SK-N-MC (cell line): ENCODE data around the gene CYB5D1.

ENCODE experiments used
- DNase-seq: peaks from one replicate; pipeline ENCODE4 v3.0.0-alpha.2; 2011; ENCODE audit warnings: low read depth, low spot score
- H3K27ac ChIP-seq: fragments of 200-600 bp; sonication (generic); 2 replicates; pipeline ENCODE4 v1.5.1; 2016; ENCODE audit warnings: mixed run types
- H3K36me3 ChIP-seq: fragments of 200-600 bp; sonication (generic); 2 replicates; pipeline ENCODE4 v1.6.1; 2017; ENCODE audit warnings: antibody characterized with exemption, low read length, mixed read lengths; ENCODE audit not compliant: insufficient read depth
- H3K4me3 ChIP-seq: fragments of 200-600 bp; sonication (generic); 2 replicates; pipeline ENCODE4 v1.5.1; 2016
- H3K9ac ChIP-seq: fragments of 200-600 bp; sonication (generic); 2 replicates; pipeline ENCODE4 v1.8.0; 2017; ENCODE audit warnings: mixed run types, mixed read lengths; ENCODE audit not compliant: insufficient read length
- H3K9me3 ChIP-seq: fragments of 200-600 bp; sonication (generic); 2 replicates; pipeline ENCODE4 v1.6.1; 2017; ENCODE audit warnings: low read depth, mild to moderate bottlenecking, antibody characterized with exemption, low read length, moderate library complexity, mixed read lengths
- EZH2 ChIP-seq: fragments of 200-600 bp; sonication (generic); IDR thresholded peaks from one replicate; pipeline ENCODE4 v1.6.1; 2017; ENCODE audit warnings: antibody characterized with exemption
- FOXP2 ChIP-seq: optimal IDR thresholded peaks from 2 replicates; pipeline ENCODE3; 2011; ENCODE audit warnings: mild to moderate bottlenecking, moderate library complexity; ENCODE audit not compliant: insufficient read depth; ENCODE audit errors: extremely low read length, control extremely low read depth
- POLR2AphosphoS5 ChIP-seq: IDR thresholded peaks from 2 replicates; pipeline ENCODE4 v1.6.1; 2012; ENCODE audit warnings: mild to moderate bottlenecking, low read depth, low read length, borderline replicate concordance

Gene CYB5D1

DNA sequence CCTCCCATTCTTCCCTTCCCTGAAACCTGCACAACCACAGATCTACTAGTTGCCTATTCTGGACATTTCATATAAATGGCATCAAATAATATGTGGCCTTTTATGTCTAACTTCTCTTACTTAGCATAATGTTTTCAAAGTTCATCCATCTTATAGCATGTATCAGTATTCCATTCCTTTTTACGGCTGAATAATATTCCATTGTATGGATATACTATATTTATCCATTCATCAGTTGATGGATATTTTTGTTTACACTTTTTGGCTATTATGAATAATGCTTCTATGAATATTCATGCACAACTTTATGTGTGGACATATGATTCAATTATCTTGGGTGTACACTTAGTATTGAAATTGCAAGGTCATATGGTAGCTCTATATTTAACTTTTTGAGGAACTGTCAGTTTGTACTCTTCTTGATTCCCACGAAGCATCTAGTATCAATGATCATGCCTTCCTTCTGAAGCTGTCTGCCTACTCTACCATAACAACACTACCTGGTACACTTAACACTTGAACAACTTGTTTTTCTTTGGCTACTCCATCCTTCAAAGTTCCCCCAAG, 18.1 kb downstream of the CYB5D1 start:
- H3K9ac ChIP-seq: no peak overlapping the region
- H3K9me3 ChIP-seq: no peaks in the 10 kb centered on the region
- DNase-seq: no peak
- H3K36me3 ChIP-seq: peaks cover 11% of the 10 kb centered on the region; the same call in 1 of the 2 replicates
- H3K4me3 ChIP-seq: no peak overlapping the region
- H3K27ac ChIP-seq: no peak overlapping the region
- no peak for TF ChIP-seq POLR2AphosphoS5
- no peak for TF ChIP-seq FOXP2
- TF ChIP-seq EZH2: no peak

DNA sequence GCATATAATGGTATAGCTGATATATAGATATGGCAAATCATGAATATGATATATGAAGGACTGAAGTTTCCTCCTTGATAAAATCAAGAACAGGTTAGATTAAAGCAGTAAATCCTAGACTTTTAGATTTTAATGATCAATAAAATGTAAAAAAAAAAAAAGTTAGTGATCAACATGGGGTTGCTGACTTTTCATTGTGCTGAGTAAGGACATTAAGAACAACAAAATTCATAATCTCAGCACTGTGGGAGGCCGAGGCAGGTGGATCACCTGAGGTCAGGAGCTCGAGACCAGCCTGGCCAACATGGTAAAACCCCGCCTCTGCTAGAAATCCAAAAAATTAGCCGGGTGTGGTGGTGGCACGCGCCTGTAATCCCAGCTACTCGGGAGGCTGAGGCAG, 20.4 kb downstream of the CYB5D1 start:
- H3K4me3 ChIP-seq: no peak overlapping the region
- DNase-seq: no peak
- no peak overlapping the region for H3K27ac ChIP-seq
- H3K9me3 ChIP-seq: no peaks in the 10 kb centered on the region
- no peak overlapping the region for H3K9ac ChIP-seq
- TF ChIP-seq EZH2: no peak
- TF ChIP-seq POLR2AphosphoS5: no peak
- TF ChIP-seq FOXP2: no peak
- peaks cover 11% of the 10 kb centered on the region; the same call in 1 of the 2 replicates for H3K36me3 ChIP-seq

GRCh38 chr17:7880076-7880868, 22.5 kb downstream of the CYB5D1 start:
- DNase-seq: no peak
- TF ChIP-seq POLR2AphosphoS5 (no peak), EZH2 (no peak), FOXP2 (no peak)
- Histone ChIP-seq H3K27ac (no peak overlapping the region), H3K36me3 (peaks cover 11% of the 10 kb centered on the region; the same call in 1 of the 2 replicates), H3K9ac (peak overlapping the region; percentile 19), H3K9me3 (no peaks in the 10 kb centered on the region), H3K4me3 (no peak overlapping the region)

DNA sequence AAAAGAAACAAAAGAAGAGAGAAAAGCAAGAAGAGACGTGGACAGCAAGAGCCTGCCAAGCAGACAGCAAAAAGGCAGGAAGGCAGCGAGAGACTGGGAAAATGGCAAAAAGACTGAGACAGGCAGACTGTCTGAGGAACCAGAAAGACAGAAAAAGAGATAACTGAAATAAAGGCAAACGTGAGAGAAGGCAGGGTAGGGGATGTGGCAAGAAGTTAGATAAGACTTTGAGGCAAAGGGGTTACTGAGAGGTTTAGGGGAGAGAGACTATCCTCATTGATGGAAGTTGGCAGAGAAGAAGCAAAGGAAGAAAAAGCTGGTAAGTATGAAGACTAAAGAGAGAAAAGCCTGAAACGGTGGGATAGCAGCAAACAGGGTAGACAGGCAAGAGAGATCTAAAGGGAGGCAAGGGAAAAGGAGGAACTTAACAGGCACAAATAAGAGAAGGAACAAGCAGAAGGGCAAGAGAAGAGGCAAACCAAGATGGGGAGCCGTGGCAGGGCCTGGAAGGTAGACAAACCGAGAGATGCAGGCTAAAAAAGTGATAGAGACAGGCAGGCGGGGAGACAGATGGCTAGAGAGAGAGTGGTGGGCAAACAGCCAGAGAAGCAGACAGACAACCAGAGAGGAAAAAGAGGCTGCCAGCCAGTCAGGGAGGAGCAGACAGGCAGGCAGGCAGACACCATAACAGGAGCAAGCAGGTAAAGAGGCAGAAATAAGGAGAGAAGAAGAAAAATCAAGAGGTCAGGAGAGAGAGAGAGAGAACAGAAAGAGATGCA, 23.7 kb downstream of the CYB5D1 start:
- TF ChIP-seq POLR2AphosphoS5: no peak
- TF ChIP-seq FOXP2: no peak
- TF ChIP-seq EZH2: no peak
- peaks cover 9% of the 10 kb centered on the region; the same call in 1 of the 2 replicates for H3K36me3 ChIP-seq
- H3K4me3 ChIP-seq: no peak overlapping the region
- DNase-seq: no peak
- no peaks in the 10 kb centered on the region for H3K9me3 ChIP-seq
- H3K9ac ChIP-seq: peak overlapping the region; percentile 29
- no peak overlapping the region for H3K27ac ChIP-seq

DNA sequence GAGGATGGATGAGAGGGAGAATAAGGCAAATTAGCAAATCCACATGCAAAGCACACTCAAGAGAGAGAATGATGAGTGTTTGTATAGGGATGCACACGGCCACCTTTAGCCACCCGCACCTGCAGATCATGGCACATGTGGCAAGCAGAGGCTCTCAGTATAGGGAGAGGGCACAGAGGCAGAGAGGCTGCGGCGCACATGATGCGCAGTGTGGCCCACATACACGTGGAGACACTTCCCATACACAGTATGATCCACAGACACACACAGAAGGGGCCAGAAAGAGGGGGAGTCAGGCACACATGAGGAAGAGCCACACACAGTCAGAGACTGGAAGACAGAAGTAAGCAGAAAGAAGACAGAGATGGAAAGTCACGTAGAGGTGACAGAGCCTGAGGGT, 24.3 kb downstream of the CYB5D1 start:
- TF ChIP-seq FOXP2 (no peak), POLR2AphosphoS5 (no peak), EZH2 (no peak)
- Histone ChIP-seq H3K27ac (peak overlapping the region; percentile 38; the same call in 1 of the 2 replicates), H3K4me3 (no peak overlapping the region), H3K36me3 (peaks cover 9% of the 10 kb centered on the region; the same call in 1 of the 2 replicates), H3K9ac (peak overlapping the region; percentile 42), H3K9me3 (no peaks in the 10 kb centered on the region)
- no peak for DNase-seq

GRCh38 chr17:7882629-7883028, 24.8 kb downstream of the CYB5D1 start:
- no peak for TF ChIP-seq EZH2
- no peak for TF ChIP-seq FOXP2
- TF ChIP-seq POLR2AphosphoS5: no peak
- Histone ChIP-seq H3K27ac (peak overlapping the region; percentile 99), H3K9me3 (no peaks in the 10 kb centered on the region), H3K36me3 (peaks cover 9% of the 10 kb centered on the region; the same call in 1 of the 2 replicates), H3K9ac (no peak overlapping the region), H3K4me3 (no peak overlapping the region; the same call in 1 of the 2 replicates)
- no peak for DNase-seq

DNA sequence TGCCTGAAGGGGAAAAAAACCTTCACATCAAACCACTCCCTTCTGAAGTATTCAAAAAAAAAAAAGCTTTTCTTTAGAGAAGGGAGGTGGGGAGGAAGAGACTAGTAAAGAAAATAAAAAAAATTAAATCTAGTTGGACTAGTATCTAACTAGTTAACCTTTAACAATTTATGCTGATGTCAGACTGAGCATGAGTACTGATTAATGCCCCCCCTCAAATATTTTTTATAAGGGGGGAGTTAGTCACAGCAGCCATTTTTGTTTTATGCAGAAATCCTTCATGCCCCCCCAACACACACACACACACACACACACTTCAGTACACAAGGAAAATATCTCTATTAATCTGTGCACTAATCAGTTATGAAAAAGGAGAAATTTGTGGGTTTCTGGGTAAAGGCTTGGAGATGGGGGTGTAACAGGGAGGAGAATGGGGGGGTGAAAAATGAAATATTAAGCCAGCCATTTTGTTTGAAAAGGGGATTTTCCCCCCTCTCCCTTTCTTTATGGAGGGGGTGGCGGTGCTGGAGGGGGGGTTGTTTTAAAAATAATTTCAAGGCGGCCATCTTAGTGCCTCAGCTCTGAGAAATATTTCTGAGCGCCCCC, 26.1 kb downstream of the CYB5D1 start:
- H3K27ac ChIP-seq: peak overlapping the region; percentile 99
- TF ChIP-seq FOXP2 (no peak), EZH2 (no peak), POLR2AphosphoS5 (no peak)
- peak overlapping the region; percentile 91 for H3K9ac ChIP-seq
- H3K4me3 ChIP-seq: peak overlapping the region; percentile 82
- no peak for DNase-seq
- H3K36me3 ChIP-seq: peaks cover 9% of the 10 kb centered on the region; the same call in 1 of the 2 replicates
- no peaks in the 10 kb centered on the region for H3K9me3 ChIP-seq

- peaks cover 12% of the 10 kb centered on the region for H3K36me3 ChIP-seq
- no peak for DNase-seq
- H3K27ac ChIP-seq: peak overlapping the region; percentile 100
- H3K4me3 ChIP-seq: peak overlapping the region; percentile 90
- H3K9ac ChIP-seq: peak overlapping the region; percentile 91
- TF ChIP-seq POLR2AphosphoS5 (no peak), EZH2 (no peak), FOXP2 (no peak)
- H3K9me3 ChIP-seq: no peaks in the 10 kb centered on the region
Observed at GRCh38 chr17:7884581-7885366, 27.0 kb downstream of the CYB5D1 start.
